Esophagus mucosa (tissue), 1 donor: ENCODE results near the gene CBX3. TPM values are rescaled to one million over a fixed set of nuclear protein-coding genes. Genes with fewer than 3 reads are reported as not detected.
"Not testable (repeated sequence)": the region's sequence is repeated elsewhere in the genome, so short reads cannot be mapped to it uniquely, and the experiment has no call there.

Experiments
- ATAC-seq: fragments of 200-7000 bp; cut with Tn5 transposase; one replicate; pipeline ENCODE4 v1.9.1; 2020
- total RNA-seq: library from RNA; stranded (reverse); gene quantifications from one replicate; pipeline ENCODE4 v1.2.4, GENCODE V29; 2023
- donor health status: DM: yes; HTN: yes; CAD: no.

CBX3 gene
- total RNA-seq, 1 donor from 2014 or later: 61.4 TPM

DNA sequence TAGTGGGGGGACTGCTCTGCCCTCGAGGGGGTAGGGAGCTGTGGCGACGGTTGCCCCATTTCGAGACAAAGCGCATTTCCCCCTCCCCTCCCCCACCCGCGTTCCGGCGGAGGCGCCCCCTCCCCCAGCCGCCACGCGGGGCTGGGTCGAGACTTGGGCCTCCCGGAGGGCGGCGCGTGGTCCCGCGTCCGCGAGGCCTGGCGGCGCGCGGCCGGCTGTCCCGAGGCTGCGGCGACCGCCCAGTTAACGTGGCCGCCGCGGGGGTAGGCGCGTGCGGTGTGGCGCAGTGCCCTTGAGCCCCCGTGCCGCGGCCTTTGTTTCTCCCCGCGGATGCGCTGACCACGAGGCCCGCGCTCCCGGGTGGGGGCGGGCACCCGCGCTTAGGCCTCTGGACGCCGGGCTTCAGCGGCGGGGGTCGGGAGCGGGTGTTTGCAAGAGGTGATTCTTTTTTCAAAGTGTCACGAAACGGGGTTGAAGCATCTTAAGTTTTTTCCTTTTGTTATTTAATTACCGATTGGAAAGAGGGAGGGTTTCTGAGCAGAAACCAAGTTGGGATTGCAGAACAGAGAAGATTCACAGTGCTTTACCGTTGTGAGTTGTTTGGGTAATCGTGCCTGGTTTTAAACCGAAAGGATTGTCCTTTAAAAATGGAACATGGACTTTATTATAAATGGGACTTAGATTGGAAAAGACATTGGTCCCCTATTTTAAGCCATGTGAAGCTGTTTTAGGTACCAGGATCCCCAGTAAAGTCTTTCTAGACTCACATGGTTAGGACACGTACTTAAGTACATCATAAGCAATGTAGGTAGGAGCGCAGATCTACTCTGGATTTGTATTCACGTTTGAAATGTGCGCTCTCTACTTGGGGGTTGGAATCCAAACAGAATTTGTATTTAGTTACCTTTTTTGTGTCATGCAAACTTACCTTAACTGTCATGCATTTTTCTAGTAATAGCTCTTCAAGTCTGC lies 760 bp downstream of the CBX3 start:
- peak; percentile 2 for ATAC-seq

DNA sequence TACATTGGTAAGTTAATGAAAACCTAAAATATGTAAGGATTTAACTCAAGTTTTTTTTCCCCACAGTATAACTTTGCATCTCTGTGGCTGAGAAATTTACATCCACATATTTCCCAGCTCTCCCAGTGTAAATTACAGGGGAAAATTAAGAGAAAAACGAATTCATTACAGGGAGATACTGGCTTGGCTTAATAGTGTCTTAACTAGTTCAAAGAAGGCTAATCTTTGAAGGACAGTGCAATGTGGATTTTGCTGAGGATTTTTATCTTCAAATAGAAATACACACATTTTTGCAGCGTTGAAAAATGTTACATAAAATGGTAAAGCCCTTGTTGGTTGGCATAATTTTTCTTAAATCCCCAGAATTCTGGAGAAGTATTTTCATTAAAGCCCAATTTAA lies 1.5 kb downstream of the CBX3 start:
- ATAC-seq: no peak

DNA sequence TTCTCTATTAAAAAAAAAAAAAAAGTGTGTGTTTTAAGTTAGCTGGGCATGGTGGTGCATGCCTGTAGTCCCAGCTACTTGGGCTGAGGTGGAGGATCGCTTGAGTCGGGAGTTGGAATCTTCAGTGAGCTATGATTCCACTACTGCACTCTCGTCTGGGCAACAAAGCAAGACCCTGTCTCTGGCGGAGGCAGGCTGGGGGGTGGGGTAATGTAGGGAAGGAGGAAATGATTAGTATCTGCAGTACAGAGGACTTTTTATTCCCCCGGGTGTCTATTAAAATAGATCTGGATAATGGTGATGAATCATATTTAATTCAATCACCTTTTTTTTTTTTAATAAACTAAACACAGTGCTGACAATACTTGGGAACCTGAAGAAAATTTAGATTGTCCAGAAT lies 6.5 kb downstream of the CBX3 start:
- no peak for ATAC-seq

- ATAC-seq: no peak
These were observed 11.6 kb downstream of the CBX3 start for GRCh38 chr7:26212921-26213718.

DNA sequence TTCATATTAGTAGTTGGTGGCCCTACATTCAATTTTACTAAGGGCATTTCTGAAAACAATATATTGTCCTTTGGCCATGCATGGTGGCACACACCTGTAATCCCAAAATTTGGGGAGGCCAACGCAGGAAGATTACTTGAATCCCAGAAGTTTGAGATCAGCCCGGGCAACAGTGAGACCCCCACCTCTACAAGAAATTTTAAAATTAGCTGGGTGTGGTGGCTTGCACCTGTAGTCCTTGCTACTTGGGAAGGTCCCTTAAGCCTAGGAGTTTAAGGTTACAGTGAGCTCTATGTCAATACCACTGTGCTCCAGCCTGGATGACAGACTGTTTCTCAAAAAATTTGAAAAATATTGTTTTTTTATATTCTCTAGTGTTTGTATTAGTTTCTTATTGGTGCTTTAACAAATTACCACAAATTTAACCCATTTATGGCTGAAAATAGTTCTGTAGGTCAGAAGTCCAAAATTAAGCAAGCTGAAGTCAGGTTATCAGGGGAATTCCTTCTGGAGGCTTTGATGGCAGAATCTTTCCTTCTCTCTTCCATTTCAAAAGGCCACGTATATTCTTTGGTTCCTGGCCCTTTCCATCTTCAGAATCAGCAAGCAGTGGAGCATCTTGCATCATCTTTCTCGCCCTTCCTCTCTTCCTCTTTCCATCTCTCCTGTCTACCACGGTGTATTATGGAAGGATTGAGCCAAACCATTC lies 12.4 kb downstream of the CBX3 start:
- ATAC-seq: no peak

DNA sequence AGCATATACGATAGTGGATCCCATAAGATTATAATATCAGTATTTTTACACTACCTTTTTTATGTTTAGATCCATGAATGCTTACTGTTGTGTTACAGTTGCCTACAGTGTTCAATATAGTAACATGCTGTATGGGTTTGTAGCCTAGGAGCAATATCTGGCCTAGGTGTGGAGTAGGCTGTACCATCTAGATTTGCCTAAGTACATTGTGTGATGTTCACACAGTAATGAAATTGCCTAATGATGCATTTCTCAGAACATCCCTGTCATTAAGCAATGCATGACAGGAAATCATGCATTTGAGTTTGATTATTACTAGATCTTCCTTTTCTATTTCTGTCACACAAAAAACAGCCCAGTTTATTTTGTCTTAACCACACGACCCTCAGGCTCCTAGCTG lies 14.5 kb downstream of the CBX3 start:
- no peak for ATAC-seq

DNA sequence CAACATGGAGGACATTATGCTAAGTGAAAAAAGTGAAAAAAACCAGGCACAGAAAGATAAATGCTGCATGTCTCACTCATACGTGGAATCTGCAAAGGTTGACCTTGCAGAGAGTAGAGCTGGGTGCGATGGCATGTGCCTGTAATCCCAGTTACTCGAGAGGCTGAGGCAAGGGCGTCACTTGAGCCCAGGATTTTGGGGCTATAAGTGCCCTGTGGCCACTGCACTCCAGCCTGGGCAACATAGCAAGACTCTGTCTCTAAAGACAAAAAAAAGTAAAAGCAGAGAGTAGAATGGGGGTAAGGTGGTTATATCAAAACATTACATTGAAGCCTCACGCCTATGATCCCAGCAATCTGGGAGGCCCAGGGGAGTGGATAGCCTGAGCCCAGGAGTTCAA lies 22.8 kb downstream of the CBX3 start:
- ATAC-seq: no peak

- no peak for ATAC-seq
These were observed 26.4 kb downstream of the CBX3 start for GRCh38 chr7:26227987-26228386.

DNA sequence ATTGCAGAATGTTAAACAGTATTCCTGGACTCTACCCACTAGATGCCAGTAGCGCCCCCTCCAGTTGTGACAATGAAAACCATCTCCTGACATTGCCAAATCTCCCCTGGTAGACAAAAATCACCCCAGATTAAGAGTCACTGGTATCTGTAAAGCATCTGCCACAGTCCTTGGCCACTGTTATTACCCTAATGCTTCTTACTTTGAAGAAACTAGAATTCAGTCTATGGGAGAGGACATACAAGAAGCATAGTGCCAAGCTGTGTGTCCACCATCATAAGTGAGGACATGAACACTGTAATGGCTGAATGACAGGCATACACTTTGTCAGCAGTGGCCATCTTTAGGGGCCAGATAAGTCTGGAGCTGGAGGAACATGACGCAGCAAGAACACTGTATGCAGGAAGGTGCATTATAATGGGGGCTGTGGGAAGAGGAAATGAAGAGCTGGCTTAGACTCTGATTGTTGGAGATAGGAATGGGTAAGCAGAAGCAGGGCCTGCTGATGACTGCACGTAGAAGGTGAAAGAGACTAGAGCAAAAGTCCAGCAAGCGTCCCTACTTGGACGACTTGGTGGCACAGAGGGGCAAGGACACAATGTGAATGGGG lies 32.5 kb downstream of the CBX3 start:
- ATAC-seq: no peak

DNA sequence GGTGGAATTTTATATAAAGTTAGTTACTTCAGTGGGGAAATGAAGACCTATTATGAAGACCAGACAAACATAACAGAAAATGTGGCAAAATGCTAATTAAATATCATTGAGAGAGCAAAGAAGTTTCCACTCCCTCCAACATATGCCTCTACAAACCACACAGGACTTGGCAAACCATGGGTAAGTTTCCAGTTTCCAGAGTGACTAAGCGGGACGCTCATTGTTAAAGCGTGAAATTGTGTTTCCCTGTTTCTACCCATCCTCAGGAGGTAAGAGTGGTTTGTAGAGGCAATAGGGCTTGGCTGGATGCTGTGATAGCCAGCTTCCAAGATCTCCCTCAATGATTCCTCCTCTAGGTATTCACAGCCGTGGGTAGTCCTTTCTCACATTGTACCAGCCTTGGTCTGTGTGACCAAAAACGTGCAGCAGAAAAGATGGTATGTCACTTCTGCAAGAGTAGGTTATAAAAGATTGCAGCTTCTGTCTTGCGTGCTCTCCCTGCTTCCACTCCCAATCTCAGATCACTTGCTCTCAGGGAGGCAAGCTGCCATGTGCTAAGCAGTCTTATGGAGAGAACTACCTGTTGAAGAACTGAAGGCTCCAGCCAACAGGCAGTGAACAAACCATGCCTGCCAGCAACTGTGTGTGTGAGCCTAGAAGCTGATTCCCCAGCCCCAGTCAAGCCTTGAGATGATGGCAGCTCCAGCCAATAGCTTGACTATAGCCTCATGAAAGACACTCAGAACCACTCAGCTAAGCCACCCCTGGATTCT lies 35.7 kb downstream of the CBX3 start:
- ATAC-seq: no peak

DNA sequence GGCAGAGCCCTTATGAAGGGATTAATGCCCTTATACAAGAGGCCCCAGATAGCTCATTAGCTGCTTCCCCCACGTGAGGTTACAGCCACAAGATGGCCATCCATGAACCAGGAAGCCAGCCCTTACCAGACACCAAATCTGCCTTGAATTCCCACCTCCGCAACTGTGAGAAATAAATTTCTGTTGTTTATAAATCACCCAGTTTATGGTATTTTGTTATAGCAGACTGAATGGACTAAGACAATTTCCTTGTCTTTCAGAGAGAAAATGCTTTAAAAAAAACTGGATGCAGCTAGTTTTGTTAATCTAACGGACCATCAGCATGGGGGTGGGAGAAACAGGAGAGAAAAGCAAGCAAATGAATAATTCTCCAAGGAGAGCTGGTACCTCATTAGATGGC lies 36.5 kb downstream of the CBX3 start:
- no peak for ATAC-seq

DNA sequence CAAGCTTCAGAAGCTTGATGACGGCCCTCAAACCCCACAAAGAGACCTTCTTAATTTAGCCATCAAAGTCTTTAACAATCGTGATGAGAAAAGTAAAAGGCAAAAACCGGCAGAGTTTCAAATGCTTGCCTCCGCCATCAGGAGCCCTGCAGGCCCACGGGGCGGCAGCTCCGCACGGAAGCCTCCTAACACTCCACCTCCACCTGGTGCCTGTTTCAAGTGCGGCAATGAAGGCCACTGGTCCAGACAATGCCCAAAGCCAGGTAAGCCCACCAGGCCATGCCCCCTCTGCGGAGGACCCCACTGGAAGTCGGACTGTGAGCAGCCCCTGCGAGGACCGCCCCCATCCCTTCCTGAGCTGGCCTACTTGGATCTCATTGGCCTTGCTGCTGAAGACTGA lies 43.6 kb downstream of the CBX3 start:
- no peak for ATAC-seq

DNA sequence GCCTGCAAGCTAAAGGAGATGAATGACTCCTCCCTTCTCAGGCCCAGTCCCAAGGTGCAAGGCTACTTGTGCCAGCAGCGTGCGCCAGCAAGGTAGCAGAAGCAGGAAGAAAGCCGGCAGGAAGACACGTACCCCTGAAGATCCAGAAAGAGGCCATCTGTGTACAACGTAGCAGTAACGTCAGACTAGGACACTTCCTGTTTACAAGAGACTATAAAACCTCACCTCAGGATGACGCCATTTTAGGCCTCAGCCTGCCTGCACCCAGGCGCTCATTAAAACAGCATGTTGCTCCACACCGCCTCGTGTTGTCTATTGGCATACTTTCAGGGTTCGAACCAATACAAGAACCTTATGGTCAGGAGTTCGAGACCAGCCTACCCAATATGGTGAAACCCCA lies 48.7 kb downstream of the CBX3 start:
- no peak for ATAC-seq

GRCh38 chr7:26261866-26262265 lies 60.3 kb downstream of the CBX3 start:
- ATAC-seq: not testable (repeated sequence)

Other genes with a start within 250 kb of the CBX3 start
- 1.8 TPM for gene NFE2L3, start 49.5 kb upstream of the CBX3 start, total RNA-seq
- 231 TPM for gene HNRNPA2B1, start 999 bp upstream of the CBX3 start, total RNA-seq
- gene SNX10, start 90.1 kb downstream of the CBX3 start, total RNA-seq: 2.1 TPM